DOHH2 (cell line): Measurements from ENCODE around the gene MAP3K5.

Experiments
- H3F3A ChIP-seq: fragments of 200-600 bp; sonication (generic), shearing (Covaris generic); 2 replicates; pipeline ENCODE4 v1.6.0; 2016; ENCODE audit warnings: antibody characterized with exemption, mild to moderate bottlenecking; ENCODE audit not compliant: control insufficient read depth, insufficient read depth
- H3K27ac ChIP-seq: fragments of 200-600 bp; sonication (generic); 2 replicates; pipeline ENCODE4 v1.5.1; 2014; ENCODE audit warnings: low read depth, mild to moderate bottlenecking, low read length, moderate library complexity
- H3K27me3 ChIP-seq: fragments of 200-600 bp; sonication (generic); 2 replicates; pipeline ENCODE4 v1.6.1; 2014; ENCODE audit warnings: mild to moderate bottlenecking, low read length, mixed read lengths; ENCODE audit not compliant: control insufficient read depth
- H3K36me3 ChIP-seq: fragments of 200-600 bp; sonication (generic); 2 replicates; pipeline ENCODE4 v1.6.1; 2014; ENCODE audit warnings: mild to moderate bottlenecking, low read length, moderate library complexity, mixed read lengths; ENCODE audit not compliant: control insufficient read depth
- H3K4me1 ChIP-seq: fragments of 200-600 bp; sonication (generic); 2 replicates; pipeline ENCODE4 v1.6.1; 2014; ENCODE audit warnings: mild to moderate bottlenecking, low read length, mixed read lengths; ENCODE audit not compliant: control insufficient read depth
- H3K4me2 ChIP-seq: fragments of 200-600 bp; sonication (generic); 2 replicates; pipeline ENCODE4 v1.6.0; 2014; ENCODE audit warnings: mild to moderate bottlenecking, low read length, moderate library complexity
- H3K4me3 ChIP-seq: fragments of 200-600 bp; sonication (generic); 2 replicates; pipeline ENCODE4 v1.5.1; 2014; ENCODE audit warnings: mild to moderate bottlenecking, low read length, mixed read lengths
- H3K79me2 ChIP-seq: fragments of 200-600 bp; sonication (generic); 2 replicates; pipeline ENCODE4 v1.6.1; 2014; ENCODE audit warnings: mild to moderate bottlenecking, low read length, mixed read lengths; ENCODE audit not compliant: control insufficient read depth
- H3K9me2 ChIP-seq: fragments of 200-600 bp; sonication (generic); replicated peaks from 2 replicates; pipeline ENCODE4 v1.6.1; 2014; ENCODE audit warnings: mild to moderate bottlenecking, low read length, mixed read lengths; ENCODE audit not compliant: control insufficient read depth
- H3K9me3 ChIP-seq: fragments of 200-600 bp; sonication (generic); 2 replicates; pipeline ENCODE4 v1.6.1; 2014; ENCODE audit warnings: antibody characterized with exemption, low read length, mixed read lengths; ENCODE audit not compliant: control insufficient read depth, insufficient read depth
- H4K20me1 ChIP-seq: fragments of 200-600 bp; sonication (generic); 2 replicates; pipeline ENCODE4 v1.6.0; 2014; ENCODE audit warnings: low read depth, mild to moderate bottlenecking, antibody characterized with exemption, low read length, moderate library complexity; ENCODE audit not compliant: control insufficient read depth, insufficient read depth
- EZH2phosphoT487 ChIP-seq: fragments of 200-600 bp; sonication (generic); IDR thresholded peaks from 2 replicates; pipeline ENCODE4 v1.6.1; 2017; ENCODE audit warnings: borderline replicate concordance, mild to moderate bottlenecking, antibody characterized with exemption, low read length, moderate library complexity, mixed read lengths
- TF ChIP-seq, protein P1 (sequence below): fragments of 200-600 bp; sonication (generic); IDR thresholded peaks from one replicate; pipeline ENCODE4 v1.5.1; 2014; ENCODE audit warnings: antibody characterized with exemption, mild to moderate bottlenecking, low read depth, low read length; ENCODE audit not compliant: poor library complexity, severe bottlenecking

Gene MAP3K5

DNA sequence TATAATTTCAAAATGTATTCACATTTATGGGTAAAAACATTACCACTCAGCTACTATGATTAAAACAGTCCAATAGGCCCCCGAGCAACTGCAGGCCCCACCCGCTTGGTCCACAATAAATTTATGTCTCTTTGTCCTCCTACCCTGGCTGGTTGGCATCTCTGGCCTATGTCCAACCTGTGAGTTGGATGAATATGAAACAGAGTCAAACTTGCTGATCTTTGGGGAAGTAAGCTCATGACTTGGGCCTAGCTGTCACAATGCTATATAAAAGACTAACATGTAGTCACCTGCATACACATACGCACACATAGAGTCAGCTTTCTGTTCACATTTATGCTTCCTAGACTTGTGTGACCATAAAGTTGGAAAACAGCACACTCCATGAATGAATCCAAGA lies 262.6 kb downstream of the MAP3K5 start:
- H3K79me2 ChIP-seq = no peaks in the 10 kb centered on the region
- no peaks in the 10 kb centered on the region for H3K36me3 ChIP-seq
- no peaks in the 10 kb centered on the region for H3K4me1 ChIP-seq
- peaks cover 12% of the 10 kb centered on the region for H3K27me3 ChIP-seq
- H4K20me1 ChIP-seq = no peaks in the 10 kb centered on the region
- no peaks in the 10 kb centered on the region for H3K9me3 ChIP-seq
- no peak overlapping the region for H3K27ac ChIP-seq
- no peaks in the 10 kb centered on the region for H3K9me2 ChIP-seq
- TF ChIP-seq EZH2phosphoT487 = no peak
- TF ChIP-seq, protein P1, sequence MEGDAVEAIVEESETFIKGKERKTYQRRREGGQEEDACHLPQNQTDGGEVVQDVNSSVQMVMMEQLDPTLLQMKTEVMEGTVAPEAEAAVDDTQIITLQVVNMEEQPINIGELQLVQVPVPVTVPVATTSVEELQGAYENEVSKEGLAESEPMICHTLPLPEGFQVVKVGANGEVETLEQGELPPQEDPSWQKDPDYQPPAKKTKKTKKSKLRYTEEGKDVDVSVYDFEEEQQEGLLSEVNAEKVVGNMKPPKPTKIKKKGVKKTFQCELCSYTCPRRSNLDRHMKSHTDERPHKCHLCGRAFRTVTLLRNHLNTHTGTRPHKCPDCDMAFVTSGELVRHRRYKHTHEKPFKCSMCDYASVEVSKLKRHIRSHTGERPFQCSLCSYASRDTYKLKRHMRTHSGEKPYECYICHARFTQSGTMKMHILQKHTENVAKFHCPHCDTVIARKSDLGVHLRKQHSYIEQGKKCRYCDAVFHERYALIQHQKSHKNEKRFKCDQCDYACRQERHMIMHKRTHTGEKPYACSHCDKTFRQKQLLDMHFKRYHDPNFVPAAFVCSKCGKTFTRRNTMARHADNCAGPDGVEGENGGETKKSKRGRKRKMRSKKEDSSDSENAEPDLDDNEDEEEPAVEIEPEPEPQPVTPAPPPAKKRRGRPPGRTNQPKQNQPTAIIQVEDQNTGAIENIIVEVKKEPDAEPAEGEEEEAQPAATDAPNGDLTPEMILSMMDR = no peak
- H3K4me2 ChIP-seq = no peak overlapping the region
- no peaks in the 10 kb centered on the region for H3F3A ChIP-seq
- H3K4me3 ChIP-seq = no peak overlapping the region

DNA sequence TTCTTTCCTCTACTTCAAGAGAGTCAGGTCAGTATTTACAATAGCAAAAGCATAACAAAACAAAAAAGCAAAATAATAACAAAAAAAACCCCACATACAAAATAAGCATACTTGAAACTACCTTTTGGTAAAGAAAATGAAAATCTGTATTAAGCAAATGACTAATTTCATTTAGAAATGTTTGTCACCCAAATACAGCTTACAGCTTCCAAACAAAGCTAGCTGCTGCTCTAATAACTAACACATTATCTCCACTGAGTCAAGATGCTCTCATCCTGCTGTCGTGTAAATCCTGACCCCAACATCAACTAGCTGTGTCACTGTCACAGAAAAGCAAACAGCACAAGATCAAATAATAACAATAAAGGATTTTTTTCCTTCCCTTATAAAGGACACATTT lies 263.8 kb downstream of the MAP3K5 start:
- Histone ChIP-seq H3K79me2 (no peaks in the 10 kb centered on the region), H3K9me3 (no peaks in the 10 kb centered on the region), H3K27ac (no peak overlapping the region), H3K4me2 (no peak overlapping the region), H3K36me3 (no peaks in the 10 kb centered on the region), H3K9me2 (no peaks in the 10 kb centered on the region), H3F3A (no peaks in the 10 kb centered on the region), H3K27me3 (peaks cover 12% of the 10 kb centered on the region), H3K4me1 (no peaks in the 10 kb centered on the region), H3K4me3 (no peak overlapping the region), H4K20me1 (no peaks in the 10 kb centered on the region)
- no peak for TF ChIP-seq EZH2phosphoT487

DNA sequence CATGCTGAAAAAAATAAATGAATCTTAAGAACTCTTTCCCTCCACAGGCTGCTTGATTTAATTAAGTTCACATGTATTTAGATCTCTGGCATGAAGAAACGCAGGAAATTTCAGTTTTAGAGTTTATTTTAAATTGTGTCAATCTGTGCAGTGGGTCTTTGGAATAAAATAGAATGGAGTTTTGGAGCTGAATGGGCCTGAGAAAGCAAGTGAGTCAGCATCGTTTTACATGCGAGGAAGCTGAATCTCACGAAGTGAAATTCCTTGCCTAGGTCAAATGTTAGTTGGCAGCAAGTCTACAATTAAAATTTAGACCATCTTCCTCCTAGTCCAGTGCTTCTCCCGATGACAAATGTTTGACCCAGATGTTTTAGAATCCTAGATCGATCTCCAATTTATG lies 264.4 kb downstream of the MAP3K5 start:
- no peaks in the 10 kb centered on the region for H3F3A ChIP-seq
- no peaks in the 10 kb centered on the region for H3K4me1 ChIP-seq

DNA sequence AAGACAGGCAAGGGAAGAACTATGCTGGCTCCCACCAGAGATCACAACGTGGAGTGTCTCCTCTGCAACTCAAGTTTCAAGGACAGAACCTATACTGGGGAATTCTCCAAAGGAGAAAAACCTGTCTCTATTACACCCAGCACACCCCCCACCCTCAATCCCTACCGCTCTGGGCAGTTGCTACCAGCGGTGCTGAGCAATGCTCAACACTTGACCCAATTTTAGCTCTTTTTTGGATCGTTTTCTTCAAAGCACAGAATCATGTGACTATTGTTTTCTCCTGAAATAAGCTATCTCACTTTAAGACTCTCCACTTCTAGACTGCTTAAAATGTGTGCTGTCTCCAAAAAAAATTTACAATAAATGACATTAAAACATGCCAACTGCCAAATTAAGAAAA lies 265.3 kb downstream of the MAP3K5 start:
- peaks cover 12% of the 10 kb centered on the region for H3K27me3 ChIP-seq
- H3K9me2 ChIP-seq = no peaks in the 10 kb centered on the region
- H3K4me1 ChIP-seq = no peaks in the 10 kb centered on the region
- no peak overlapping the region for H3K4me2 ChIP-seq
- no peaks in the 10 kb centered on the region for H3K9me3 ChIP-seq
- no peaks in the 10 kb centered on the region for H4K20me1 ChIP-seq
- H3K27ac ChIP-seq = no peak overlapping the region
- H3K36me3 ChIP-seq = no peaks in the 10 kb centered on the region
- TF ChIP-seq, protein P1 = no peak
- TF ChIP-seq EZH2phosphoT487 = no peak
- H3F3A ChIP-seq = no peaks in the 10 kb centered on the region
- no peaks in the 10 kb centered on the region for H3K79me2 ChIP-seq
- H3K4me3 ChIP-seq = no peak overlapping the region

More for the DNA sequence above, 264.4 kb downstream of the MAP3K5 start:
- H3K36me3 ChIP-seq = no peaks in the 10 kb centered on the region
- H3K79me2 ChIP-seq = no peaks in the 10 kb centered on the region
- no peaks in the 10 kb centered on the region for H3K9me3 ChIP-seq
- no peak for TF ChIP-seq EZH2phosphoT487
- TF ChIP-seq, protein P1 = no peak
- H3K27ac ChIP-seq = no peak overlapping the region
- H3K4me2 ChIP-seq = no peak overlapping the region
- no peaks in the 10 kb centered on the region for H4K20me1 ChIP-seq
- H3K4me3 ChIP-seq = no peak overlapping the region
- peaks cover 12% of the 10 kb centered on the region for H3K27me3 ChIP-seq
- no peaks in the 10 kb centered on the region for H3K9me2 ChIP-seq
